PC-9 (cell line): Measurements from ENCODE around the gene C1orf159.

Source experiments
- EZH2 ChIP-seq: fragments of 200-600 bp; sonication (generic); IDR thresholded peaks from 2 replicates; pipeline ENCODE4 v1.8.0; 2017; ENCODE audit warnings: antibody characterized with exemption, low read depth
- TF ChIP-seq, protein P1 (sequence below): fragments of 200-600 bp; sonication (generic); conservative IDR thresholded peaks from 2 replicates; pipeline ENCODE4 v1.6.1; 2017; ENCODE audit warnings: mixed run types, antibody characterized with exemption, mild to moderate bottlenecking, moderate library complexity

DNA sequence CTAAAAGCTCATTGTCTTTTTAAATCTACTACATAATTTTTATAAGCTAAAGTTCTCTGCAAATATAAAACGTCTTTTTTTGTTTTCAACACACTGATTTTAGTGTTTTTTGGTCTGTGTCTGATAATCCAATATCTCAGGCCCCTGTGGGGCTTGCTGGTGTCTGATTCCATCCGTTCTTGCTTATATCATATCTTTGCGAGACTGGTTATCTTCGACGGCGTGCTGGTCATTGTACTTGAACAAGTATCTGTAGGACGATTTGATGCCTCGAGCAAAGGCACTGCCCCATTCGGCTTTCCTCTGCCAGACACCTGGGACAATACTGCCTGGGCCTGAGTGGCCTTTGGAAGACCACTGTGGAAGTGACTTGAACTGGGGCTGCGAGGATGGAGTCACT, 39.4 kb upstream of the C1orf159 start:
- TF ChIP-seq, protein P1, sequence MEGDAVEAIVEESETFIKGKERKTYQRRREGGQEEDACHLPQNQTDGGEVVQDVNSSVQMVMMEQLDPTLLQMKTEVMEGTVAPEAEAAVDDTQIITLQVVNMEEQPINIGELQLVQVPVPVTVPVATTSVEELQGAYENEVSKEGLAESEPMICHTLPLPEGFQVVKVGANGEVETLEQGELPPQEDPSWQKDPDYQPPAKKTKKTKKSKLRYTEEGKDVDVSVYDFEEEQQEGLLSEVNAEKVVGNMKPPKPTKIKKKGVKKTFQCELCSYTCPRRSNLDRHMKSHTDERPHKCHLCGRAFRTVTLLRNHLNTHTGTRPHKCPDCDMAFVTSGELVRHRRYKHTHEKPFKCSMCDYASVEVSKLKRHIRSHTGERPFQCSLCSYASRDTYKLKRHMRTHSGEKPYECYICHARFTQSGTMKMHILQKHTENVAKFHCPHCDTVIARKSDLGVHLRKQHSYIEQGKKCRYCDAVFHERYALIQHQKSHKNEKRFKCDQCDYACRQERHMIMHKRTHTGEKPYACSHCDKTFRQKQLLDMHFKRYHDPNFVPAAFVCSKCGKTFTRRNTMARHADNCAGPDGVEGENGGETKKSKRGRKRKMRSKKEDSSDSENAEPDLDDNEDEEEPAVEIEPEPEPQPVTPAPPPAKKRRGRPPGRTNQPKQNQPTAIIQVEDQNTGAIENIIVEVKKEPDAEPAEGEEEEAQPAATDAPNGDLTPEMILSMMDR = no peak
- TF ChIP-seq EZH2 = no peak
